ENCODE measurements around the gene CRISPLD2. TPM values are rescaled to one million over a fixed set of nuclear protein-coding genes. Genes with fewer than 3 reads are reported as not detected.

Gene CRISPLD2
- total and polyA plus RNA-seq, 9 of the 15 experiments (the other 6 are each of a cell fraction or from before 2014, with no cell fraction given) = 0.03 to 0.24 (median 0.04) TPM; not detected in 4

- TF ChIP-seq GTF2B (IDR thresholded peaks at IDR 0.05; ENCODE audit: extremely low read depth, insufficient read length) (no peak), HDAC8 (tag; IDR thresholded peaks at IDR 0.05) (no peak), ZKSCAN3 (CRISPR knock-in tag; IDR thresholded peaks at IDR 0.05) (no peak)
- TF ChIP-seq, protein P1, sequence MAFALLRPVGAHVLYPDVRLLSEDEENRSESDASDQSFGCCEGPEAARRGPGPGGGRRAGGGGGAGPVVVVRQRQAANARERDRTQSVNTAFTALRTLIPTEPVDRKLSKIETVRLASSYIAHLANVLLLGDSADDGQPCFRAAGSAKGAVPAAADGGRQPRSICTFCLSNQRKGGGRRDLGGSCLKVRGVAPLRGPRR (CRISPR knock-in tag; IDR thresholded peaks at IDR 0.05) = no peak
Observed at GRCh38 chr16:84842516-84843148, 22.8 kb downstream of the CRISPLD2 start (continued).

DNA sequence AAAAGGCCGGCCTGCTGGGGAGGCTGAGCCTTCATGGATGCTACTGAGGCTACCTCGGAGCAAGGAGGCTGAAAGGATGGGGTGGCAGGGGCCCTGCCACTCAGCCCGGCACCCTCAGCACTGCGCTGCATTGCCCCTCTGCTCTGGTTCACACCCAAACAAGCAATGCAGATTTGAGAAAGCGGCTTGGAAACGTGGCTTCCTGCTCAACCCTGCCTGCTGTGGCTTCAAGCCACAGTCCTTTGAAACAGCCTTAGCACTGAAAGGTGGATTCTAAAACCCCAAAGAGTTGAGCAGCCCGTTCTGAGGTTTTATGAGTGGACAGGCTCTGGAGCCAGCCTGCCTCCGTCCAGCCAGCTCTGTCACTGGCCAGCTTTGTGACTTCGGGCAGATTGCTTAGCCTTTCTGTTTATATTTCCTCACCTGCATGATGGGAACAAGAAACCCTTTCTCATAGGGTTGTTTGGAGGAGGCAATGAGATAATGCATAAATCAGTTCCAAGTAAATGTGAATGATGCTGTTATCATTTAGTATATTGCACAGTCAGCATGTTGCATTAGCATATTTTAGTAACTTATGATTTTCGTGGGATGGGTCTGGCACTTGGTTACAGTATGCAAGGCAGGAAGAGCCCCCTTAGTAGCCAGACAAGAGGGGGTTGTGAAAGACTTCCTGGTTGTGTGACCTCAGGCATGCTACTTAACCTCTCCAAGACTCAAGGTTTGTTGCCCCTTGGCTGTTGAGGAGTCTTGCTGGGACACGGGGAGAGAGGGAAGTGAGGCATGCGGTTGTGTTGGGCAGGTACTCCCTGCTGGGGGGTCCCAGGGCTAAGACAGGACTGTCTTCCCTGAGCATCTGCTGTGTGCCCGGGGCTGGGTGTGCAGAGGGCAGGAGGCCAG is 23.6 kb downstream of the CRISPLD2 start:
- no peaks in the 10 kb centered on the region for H3K36me3 ChIP-seq (ENCODE audit: control insufficient read depth, insufficient read depth, low read length)
- 4% methylated on average over 13 of the region's 13 CpGs for WGBS (ENCODE audit: insufficient coverage, low coverage, missing lambda C conversion rate)
- no TSS peak for BruUV-seq (replicated peaks)
- peaks cover 82 to 96% of the 10 kb centered on the region in 2 experiments for H3K27me3 ChIP-seq (ENCODE audit: control insufficient read depth in 2 of 2, insufficient read depth in 2 of 2, low read length in 2 of 2)
- ATAC-seq (no peak), DNase-seq (ENCODE audit: extremely low read depth in 1 of 4, low spot score in 3 of 4) (no peak), FAIRE-seq (no peak)
- no peak overlapping the region for H3K4me2 ChIP-seq (ENCODE audit: insufficient read depth, low read length)
- H2AFZ ChIP-seq (ENCODE audit: low read depth, low read length) = no peak overlapping the region
- no peaks in the 10 kb centered on the region for H3K79me2 ChIP-seq (ENCODE audit: control insufficient read depth, insufficient read depth, low read length)
- in situ Hi-C loops (cut with MboI) (no loop called here), intact Hi-C loops (cut with micrococcal nuclease) (no loop called here)
- no peaks in the 10 kb centered on the region for H3K9me3 ChIP-seq (replicated peaks; ENCODE audit: control insufficient read depth, insufficient read depth, low read depth, low read length)
- peaks cover 0 to 11% of the 10 kb centered on the region in 2 experiments; a peak in 1 of 5 replicates for H3K4me1 ChIP-seq (replicated peaks in 1 of 2; ENCODE audit: control insufficient read depth in 2 of 2, insufficient read depth in 2 of 2, low read length in 2 of 2)
- ChIA-PET POLR2A (interaction anchor here (0.5 kb wide), 1 partner anchor 12 kb away, joined by 3 read pairs; no protein-coding TSS in a partner anchor), CTCF (ENCODE audit: low intra/inter-chr PET ratio) (no interaction called here)
- TF ChIP-seq HINFP (tag; conservative IDR thresholded peaks at IDR 0.05; ENCODE audit: low read depth) (no peak), C11orf30 (IDR thresholded peaks at IDR 0.05; ENCODE audit: low read depth) (peak; percentile 88), MAFG (tag; conservative IDR thresholded peaks at IDR 0.05) (peak; percentile 92), NFIC (IDR thresholded peaks at IDR 0.05) (no peak), KDM1A (IDR thresholded peaks at IDR 0.05) (peak in 1 of 2 experiments; percentile 35; a peak in 1 of 4 replicates), MAFF (IDR thresholded peaks at IDR 0.05; ENCODE audit: low read length) (peak; percentile 91), ZNF316 (IDR thresholded peaks at IDR 0.05) (peak; percentile 96), MAFK (IDR thresholded peaks at IDR 0.05; ENCODE audit: low read length) (peak; percentile 91)
- no peak overlapping the region for H3K9ac ChIP-seq (ENCODE audit: insufficient read depth in 1 of 2, low read depth in 2 of 2, low read length in 2 of 2)
- H4K20me1 ChIP-seq (replicated peaks; ENCODE audit: control insufficient read depth, insufficient read depth, low read length) = peaks cover 34% of the 10 kb centered on the region
- H3K27ac ChIP-seq (ENCODE audit: extremely low read depth, low read depth, low read length) = no peak overlapping the region
- no peaks in the 10 kb centered on the region for H3K9me1 ChIP-seq (ENCODE audit: control insufficient read depth, insufficient read depth, low read length)
- H3K4me3 ChIP-seq = no peak overlapping the region
